GM21529 (cell line): ENCODE results near the gene COQ10A.
"Not testable (repeated sequence)": the region's sequence is repeated elsewhere in the genome, so short reads cannot be mapped to it uniquely, and the experiment has no call there.

ENCODE experiments used
- ATAC-seq: cut with Tn5 transposase; IDR thresholded peaks from one replicate; pipeline ENCODE4 v1.9.1; 2021; ENCODE audit not compliant: unreplicated experiment

Gene COQ10A

GRCh38 chr12:56274299-56274698, 7.6 kb downstream of the COQ10A start:
- ATAC-seq, result no peak

GRCh38 chr12:56278905-56279304, 12.2 kb downstream of the COQ10A start:
- ATAC-seq, result no peak

- ATAC-seq, result no peak
These were observed 14.1 kb downstream of the COQ10A start for GRCh38 chr12:56280849-56281248.

GRCh38 chr12:56282030-56282429, 15.3 kb downstream of the COQ10A start:
- ATAC-seq, result no peak

GRCh38 chr12:56282579-56282978, 15.8 kb downstream of the COQ10A start:
- ATAC-seq, result no peak

GRCh38 chr12:56284263-56284662, 17.5 kb downstream of the COQ10A start:
- ATAC-seq, result not testable (repeated sequence)

- ATAC-seq, result no peak
These were observed 19.5 kb downstream of the COQ10A start for GRCh38 chr12:56286044-56286830.

- no peak for ATAC-seq
These were observed 22.1 kb downstream of the COQ10A start for GRCh38 chr12:56288705-56289387.

- no peak for ATAC-seq
These were observed 27.1 kb downstream of the COQ10A start for GRCh38 chr12:56293795-56294194.

GRCh38 chr12:56296295-56296694, 29.6 kb downstream of the COQ10A start:
- ATAC-seq, result no peak

- no peak for ATAC-seq
These were observed 30.7 kb downstream of the COQ10A start for GRCh38 chr12:56297400-56297799.

GRCh38 chr12:56298828-56299227, 32.1 kb downstream of the COQ10A start:
- no peak for ATAC-seq

- ATAC-seq, result peak; percentile 1
These were observed 32.6 kb downstream of the COQ10A start for GRCh38 chr12:56299308-56299852.

GRCh38 chr12:56299853-56300643, 33.3 kb downstream of the COQ10A start, which contains the start of gene CS:
TSS of gene CS (minus strand) at chr12:56300330. CDS start at chr12:56300201, 129 bp downstream.
- ATAC-seq, result peak; percentile 93

- no peak for ATAC-seq
These were observed 34.1 kb downstream of the COQ10A start for GRCh38 chr12:56300644-56301464.

GRCh38 chr12:56304276-56304675, 37.5 kb downstream of the COQ10A start:
- ATAC-seq, result no peak

- ATAC-seq, result no peak
These were observed 38.3 kb downstream of the COQ10A start for GRCh38 chr12:56304872-56305590.

GRCh38 chr12:56307221-56307965, 40.7 kb downstream of the COQ10A start:
- no peak for ATAC-seq

- no peak for ATAC-seq
These were observed 42.0 kb downstream of the COQ10A start for GRCh38 chr12:56308714-56309113.
